ENCODE results near the gene MYL7.

DNA sequence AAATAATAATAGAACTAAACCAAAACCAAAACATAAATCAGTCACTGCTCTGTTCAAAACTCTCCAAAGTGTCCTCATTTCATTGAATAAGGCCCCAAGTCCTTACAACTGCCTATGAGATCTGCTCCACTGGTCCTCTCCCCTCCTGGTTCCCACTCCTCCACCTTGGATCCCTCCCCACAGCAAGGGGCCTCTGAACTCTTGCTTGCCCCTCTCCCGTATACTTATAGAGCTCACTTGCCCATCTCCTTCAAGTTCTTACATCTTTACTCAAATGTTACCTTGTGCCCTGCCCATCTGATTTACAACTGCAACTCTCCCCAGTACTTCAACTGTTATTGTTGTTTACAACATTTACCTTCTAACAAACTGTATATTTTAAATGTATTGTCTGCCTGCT is 18.6 kb downstream of the MYL7 start:
- TF ChIP-seq JUNB (IDR thresholded peaks at IDR 0.05; ENCODE audit: unreplicated experiment) (no peak), EZH2 (IDR thresholded peaks at IDR 0.05; ENCODE audit: low read depth, unreplicated experiment) (no peak), POLR2AphosphoS5 (IDR thresholded peaks at IDR 0.05; ENCODE audit: low read depth) (no peak)
